Right atrium auricular region (tissue), 2 donors: Measurements from ENCODE around the gene WDR45B. TPM values are rescaled to one million over a fixed set of nuclear protein-coding genes. Genes with fewer than 3 reads are reported as not detected.

Experiments
- DNase-seq: peaks from one replicate; pipeline ENCODE4 v3.0.0-alpha.2; 2019; ENCODE audit warnings: low spot score
- H3K27ac ChIP-seq, 2 donors: fragments of 200-600 bp; sonication (generic); 1 replicate in 1 of 2; 2 replicates in 1 of 2; pipeline ENCODE4 v1.5.1; 2016 to 2019
- H3K27me3 ChIP-seq, 2 donors: fragments of 200-600 bp; sonication (generic); one replicate each; pipeline versions ENCODE4 v1.5.1 to v1.6.0; 2017 to 2019
- H3K36me3 ChIP-seq: fragments of 200-600 bp; sonication (generic); one replicate; pipeline ENCODE4 v1.5.1; 2016
- H3K4me1 ChIP-seq, 2 donors: fragments of 200-600 bp; sonication (generic); one replicate each; pipeline versions ENCODE4 v1.5.1 to v1.6.0; 2017 to 2019
- H3K4me3 ChIP-seq, 2 donors: fragments of 200-600 bp; sonication (generic); 1 replicate in 1 of 2; 2 replicates in 1 of 2; pipeline ENCODE4 v1.5.1; 2017 to 2019; ENCODE audit warnings: mild to moderate bottlenecking in 1 of 2, moderate library complexity in 1 of 2
- H3K9me3 ChIP-seq, 2 donors: fragments of 200-600 bp; sonication (generic); one replicate each; pipeline ENCODE4 v1.5.1; 2019
- total RNA-seq, 2 donors: library from RNA; depleted of rRNA; stranded (reverse); fragments of >200 nt; gene quantifications; one replicate each; pipeline ENCODE4 v1.1.0, GENCODE V29; 2016
- TF ChIP-seq, protein P1 (sequence below), 2 donors: fragments of 200-600 bp; sonication (generic); IDR thresholded peaks; one replicate each; pipeline ENCODE4 v1.5.1; 2019; ENCODE audit warnings: antibody characterized with exemption in 2 of 2

Gene WDR45B
- total RNA-seq, 2 donors from 2014 or later: 41.2 to 46.4 TPM

DNA sequence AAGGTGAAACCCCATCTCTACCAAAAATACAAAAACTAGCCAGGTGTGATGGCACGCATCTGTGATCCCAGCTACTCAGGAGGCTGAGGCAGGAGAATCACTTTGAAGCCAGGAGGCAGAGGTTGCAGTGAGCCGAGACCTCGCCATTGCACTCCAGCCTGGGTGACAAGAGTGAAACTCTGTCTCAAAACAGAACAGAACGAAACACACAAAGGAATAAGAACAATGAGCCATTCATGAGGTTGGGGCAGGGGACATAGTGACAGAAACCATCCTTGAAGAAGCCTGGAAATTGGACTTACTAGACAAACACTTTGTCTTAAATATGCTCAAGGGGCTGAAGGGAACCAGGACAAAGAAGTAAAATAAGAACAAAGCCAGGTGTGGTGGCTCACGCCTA is 39.4 kb downstream of the WDR45B start:
- Histone ChIP-seq H3K4me3 (no peak overlapping the region), H3K9me3 (no peaks in the 10 kb centered on the region), H3K27me3 (no peaks in the 10 kb centered on the region), H3K27ac (no peak overlapping the region), H3K36me3 (peaks cover 17% of the 10 kb centered on the region), H3K4me1 (peaks cover 0 to 17% of the 10 kb centered on the region in 2 donors)
- no peak for DNase-seq
- TF ChIP-seq, protein P1, sequence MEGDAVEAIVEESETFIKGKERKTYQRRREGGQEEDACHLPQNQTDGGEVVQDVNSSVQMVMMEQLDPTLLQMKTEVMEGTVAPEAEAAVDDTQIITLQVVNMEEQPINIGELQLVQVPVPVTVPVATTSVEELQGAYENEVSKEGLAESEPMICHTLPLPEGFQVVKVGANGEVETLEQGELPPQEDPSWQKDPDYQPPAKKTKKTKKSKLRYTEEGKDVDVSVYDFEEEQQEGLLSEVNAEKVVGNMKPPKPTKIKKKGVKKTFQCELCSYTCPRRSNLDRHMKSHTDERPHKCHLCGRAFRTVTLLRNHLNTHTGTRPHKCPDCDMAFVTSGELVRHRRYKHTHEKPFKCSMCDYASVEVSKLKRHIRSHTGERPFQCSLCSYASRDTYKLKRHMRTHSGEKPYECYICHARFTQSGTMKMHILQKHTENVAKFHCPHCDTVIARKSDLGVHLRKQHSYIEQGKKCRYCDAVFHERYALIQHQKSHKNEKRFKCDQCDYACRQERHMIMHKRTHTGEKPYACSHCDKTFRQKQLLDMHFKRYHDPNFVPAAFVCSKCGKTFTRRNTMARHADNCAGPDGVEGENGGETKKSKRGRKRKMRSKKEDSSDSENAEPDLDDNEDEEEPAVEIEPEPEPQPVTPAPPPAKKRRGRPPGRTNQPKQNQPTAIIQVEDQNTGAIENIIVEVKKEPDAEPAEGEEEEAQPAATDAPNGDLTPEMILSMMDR (IDR thresholded peaks at IDR 0.05): no peak

DNA sequence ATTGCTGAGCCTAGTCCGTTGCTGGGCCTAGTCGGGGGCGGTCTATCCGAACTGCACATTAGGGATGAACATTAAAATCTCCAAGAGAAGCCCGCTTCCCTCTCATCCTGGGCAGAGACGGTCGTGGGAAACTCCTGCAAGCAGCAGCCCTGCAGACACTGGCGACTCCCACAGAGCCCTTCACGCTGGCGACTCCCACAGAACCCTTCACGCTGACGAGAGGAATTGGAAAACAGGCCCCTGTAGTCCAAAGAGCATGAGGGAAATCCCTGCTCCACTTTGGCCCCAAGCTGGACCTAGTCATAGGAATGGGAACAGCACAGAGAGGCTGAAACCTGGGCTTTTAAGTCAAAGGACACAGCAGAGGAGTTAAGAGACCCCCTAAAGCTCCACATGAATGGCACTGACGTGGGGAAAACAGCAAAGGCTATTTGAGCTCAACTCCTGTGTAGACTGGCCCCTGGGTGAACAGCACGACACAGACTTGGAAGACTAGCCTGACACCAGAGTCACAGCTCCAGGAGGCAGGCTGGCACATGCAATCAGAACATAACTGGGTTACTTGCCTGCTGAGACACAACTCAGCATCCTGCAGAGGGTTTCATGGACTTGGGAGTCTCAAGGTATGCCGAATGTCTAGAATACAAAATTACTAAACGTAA is 42.2 kb downstream of the WDR45B start:
- no peaks in the 10 kb centered on the region for H3K9me3 ChIP-seq
- peaks cover 0 to 25% of the 10 kb centered on the region in 2 donors for H3K4me1 ChIP-seq
- no peak overlapping the region for H3K27ac ChIP-seq
- H3K27me3 ChIP-seq: no peaks in the 10 kb centered on the region
- no peak overlapping the region for H3K4me3 ChIP-seq
- no peak for DNase-seq
- TF ChIP-seq, protein P1 (IDR thresholded peaks at IDR 0.05): no peak
- peaks cover 45% of the 10 kb centered on the region for H3K36me3 ChIP-seq

DNA sequence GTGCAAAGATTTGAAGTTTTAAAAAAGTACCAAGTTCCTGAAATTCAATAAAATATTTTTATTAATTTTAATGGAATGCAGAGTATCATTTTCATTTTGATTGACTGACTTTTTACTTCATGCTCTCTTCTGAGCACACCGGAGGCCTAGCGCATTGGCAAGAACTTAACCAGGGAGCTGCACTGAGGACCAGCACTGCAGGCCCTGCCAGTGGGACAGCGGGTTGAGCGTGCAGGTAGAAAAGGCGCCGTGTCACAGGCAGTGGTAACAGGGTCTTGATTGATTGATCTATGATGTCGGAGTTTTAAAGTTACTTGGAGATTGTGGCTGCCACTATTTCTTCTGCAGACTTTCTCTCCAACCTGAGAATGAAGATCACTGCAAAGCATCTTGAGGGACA is 43.7 kb downstream of the WDR45B start:
- peak overlapping the region in 1 of 2 donors; percentile 49 for H3K27ac ChIP-seq

DNA sequence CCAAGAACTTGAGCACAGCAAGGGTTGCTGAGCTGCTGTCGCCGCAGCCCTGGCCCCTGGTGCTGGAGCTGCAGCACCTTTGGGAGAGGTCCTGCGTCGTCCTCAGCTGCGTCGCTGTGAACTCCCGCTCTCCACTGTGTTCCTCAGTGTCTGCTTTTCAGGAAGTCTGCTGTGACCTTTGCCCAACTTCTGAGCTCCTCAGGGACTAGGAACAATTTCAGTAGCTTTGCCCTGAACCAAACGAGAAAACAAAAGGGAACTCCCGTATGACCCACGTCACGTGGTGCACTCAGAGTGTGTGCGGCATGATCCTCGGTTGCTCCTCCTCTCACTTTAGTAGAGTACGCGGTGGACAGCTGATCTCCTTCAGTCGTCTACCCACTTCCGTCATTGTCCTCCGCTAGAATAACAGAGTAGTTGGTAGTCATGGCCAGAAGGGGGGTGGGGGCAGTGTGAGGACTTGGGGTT is 44.2 kb downstream of the WDR45B start:
- peaks cover 40% of the 10 kb centered on the region for H3K36me3 ChIP-seq
- no peaks in the 10 kb centered on the region for H3K27me3 ChIP-seq
- peak overlapping the region; percentile 35 to 49 for H3K27ac ChIP-seq
- DNase-seq: peak; percentile 84
- TF ChIP-seq, protein P1 (IDR thresholded peaks at IDR 0.05): no peak
- no peak overlapping the region for H3K4me3 ChIP-seq
- H3K9me3 ChIP-seq: no peaks in the 10 kb centered on the region
- H3K4me1 ChIP-seq: peaks cover 0 to 43% of the 10 kb centered on the region in 2 donors

More for the DNA sequence above, 43.7 kb downstream of the WDR45B start:
- no peak for DNase-seq
- H3K4me3 ChIP-seq: no peak overlapping the region
- H3K4me1 ChIP-seq: peaks cover 0 to 38% of the 10 kb centered on the region in 2 donors
- H3K9me3 ChIP-seq: no peaks in the 10 kb centered on the region
- no peaks in the 10 kb centered on the region for H3K27me3 ChIP-seq
- peaks cover 45% of the 10 kb centered on the region for H3K36me3 ChIP-seq
- TF ChIP-seq, protein P1 (IDR thresholded peaks at IDR 0.05): no peak

DNA sequence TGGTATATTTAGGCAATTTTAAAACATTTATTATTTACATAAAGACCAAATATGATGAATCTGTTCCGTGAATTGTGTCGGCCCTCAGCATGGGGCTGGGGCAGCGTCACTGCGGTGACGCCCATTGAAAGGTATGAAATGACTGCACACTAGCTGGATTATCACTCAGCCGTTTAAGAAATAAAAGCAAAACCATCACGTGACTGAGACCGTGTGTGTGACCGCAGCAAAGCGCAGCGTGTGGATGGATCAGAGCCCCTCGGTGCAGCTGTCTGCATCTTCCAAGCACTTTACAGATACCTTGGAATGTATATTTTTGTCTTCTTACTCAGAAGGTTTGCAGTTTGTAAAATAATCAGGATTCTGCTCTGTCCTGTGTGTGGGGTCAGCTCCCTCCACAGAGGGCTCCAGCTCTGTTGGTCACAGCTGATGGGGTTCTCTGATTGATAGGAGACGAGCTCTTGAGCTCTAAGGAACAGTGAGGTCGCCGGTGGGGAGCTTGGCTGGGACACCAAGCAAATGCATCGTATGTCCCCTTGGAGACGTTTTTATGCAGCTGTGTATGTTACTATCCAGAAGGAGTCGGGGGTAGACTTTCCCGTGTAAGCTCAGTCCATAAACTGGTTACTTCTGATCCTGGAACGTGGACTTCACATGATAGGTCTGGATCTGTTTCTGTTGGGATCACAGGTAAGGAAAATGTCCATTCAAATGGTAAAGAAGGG is 45.1 kb downstream of the WDR45B start:
- peaks cover 0 to 49% of the 10 kb centered on the region in 2 donors for H3K4me1 ChIP-seq
- no peak for DNase-seq
- no peak overlapping the region for H3K4me3 ChIP-seq
- TF ChIP-seq, protein P1 (IDR thresholded peaks at IDR 0.05): no peak
- H3K9me3 ChIP-seq: no peaks in the 10 kb centered on the region
- H3K27me3 ChIP-seq: no peaks in the 10 kb centered on the region
- H3K36me3 ChIP-seq: peaks cover 40% of the 10 kb centered on the region
- peak overlapping the region in 1 of 2 donors; percentile 49 for H3K27ac ChIP-seq
